ENCODE results near the gene ADCYAP1R1.

Gene ADCYAP1R1

GRCh38 chr7:31043051-31043471 is 9.0 kb upstream of the ADCYAP1R1 start:
- no peak for DNase-seq (ENCODE audit: low spot score)

GRCh38 chr7:31044529-31044928 is 7.6 kb upstream of the ADCYAP1R1 start:
- DNase-seq (ENCODE audit: low spot score) = no peak

GRCh38 chr7:31046723-31047122 is 5.4 kb upstream of the ADCYAP1R1 start:
- no peak for DNase-seq (ENCODE audit: low spot score)

GRCh38 chr7:31047313-31048146 is 4.6 kb upstream of the ADCYAP1R1 start:
- no peak for DNase-seq (ENCODE audit: low spot score)

GRCh38 chr7:31049005-31049765 is 2.9 kb upstream of the ADCYAP1R1 start:
- no peak for DNase-seq (ENCODE audit: low spot score)

GRCh38 chr7:31052487-31052840 is 356 bp downstream of the ADCYAP1R1 start:
- no peak for DNase-seq (ENCODE audit: low spot score)

- DNase-seq (ENCODE audit: low spot score) = no peak
Observed at GRCh38 chr7:31052841-31053601, 913 bp downstream of the ADCYAP1R1 start.

- DNase-seq (ENCODE audit: low spot score) = no peak
Observed at GRCh38 chr7:31053986-31054385, 1.9 kb downstream of the ADCYAP1R1 start.

- no peak for DNase-seq (ENCODE audit: low spot score)
Observed at GRCh38 chr7:31054608-31055278, 2.6 kb downstream of the ADCYAP1R1 start.

GRCh38 chr7:31055471-31055870 is 3.4 kb downstream of the ADCYAP1R1 start:
- no peak for DNase-seq (ENCODE audit: low spot score)

- DNase-seq (ENCODE audit: low spot score) = no peak
Observed at GRCh38 chr7:31056775-31057346, 4.8 kb downstream of the ADCYAP1R1 start.

- no peak for DNase-seq (ENCODE audit: low spot score)
Observed at GRCh38 chr7:31058122-31058521, 6.0 kb downstream of the ADCYAP1R1 start.

- no peak for DNase-seq (ENCODE audit: low spot score)
Observed at GRCh38 chr7:31058688-31059087, 6.6 kb downstream of the ADCYAP1R1 start.

- DNase-seq (ENCODE audit: low spot score) = no peak
Observed at GRCh38 chr7:31059551-31059950, 7.4 kb downstream of the ADCYAP1R1 start.

- no peak for DNase-seq (ENCODE audit: low spot score)
Observed at GRCh38 chr7:31061185-31061584, 9.1 kb downstream of the ADCYAP1R1 start.

- no peak for DNase-seq (ENCODE audit: low spot score)
Observed at GRCh38 chr7:31062746-31063435, 10.8 kb downstream of the ADCYAP1R1 start.

GRCh38 chr7:31065021-31065593 is 13.0 kb downstream of the ADCYAP1R1 start:
- no peak for DNase-seq (ENCODE audit: low spot score)

- no peak for DNase-seq (ENCODE audit: low spot score)
Observed at GRCh38 chr7:31065840-31066239, 13.7 kb downstream of the ADCYAP1R1 start.

- no peak for DNase-seq (ENCODE audit: low spot score)
Observed at GRCh38 chr7:31066516-31067130, 14.5 kb downstream of the ADCYAP1R1 start.

GRCh38 chr7:31067491-31067890 is 15.4 kb downstream of the ADCYAP1R1 start:
- DNase-seq (ENCODE audit: low spot score) = no peak
